ENCODE measurements around the gene CDK9.

- TF ChIP-seq POLR2AphosphoS5 (IDR thresholded peaks at IDR 0.05) (no peak), CTCF (IDR thresholded peaks at IDR 0.05) (no peak), POLR2A (IDR thresholded peaks at IDR 0.05; ENCODE audit: low read depth) (no peak)
Measured at GRCh38 chr9:127780126-127780885, 5.5 kb upstream of the CDK9 start.

Measured in esophagus muscularis mucosa (tissue), 3 donors.